K562 (cell line): ENCODE measurements around the gene SPATA17. TPM values are rescaled to one million over a fixed set of nuclear protein-coding genes. Genes with fewer than 3 reads are reported as not detected.

Source experiments
- CEBPG ChIP-seq, 3 experiments: fragments of 200-800 bp in 1 of 3; sonication (Bioruptor generic) in 1 of 3; sonication (generic) in 1 of 3; formaldehyde crosslinking in 1 of 3; IDR thresholded peaks in 2 of 3; conservative IDR thresholded peaks in 1 of 3; 2 replicates each; pipeline versions ENCODE4 v1.6.1 to v1.8.0; 2016 to 2022; ENCODE audit warnings: missing compliant biosample characterization in 2 of 3, missing genetic modification characterization in 2 of 3, mild to moderate bottlenecking in 1 of 3, missing genetic modification reagents in 1 of 3
- KAT2B ChIP-seq: IDR thresholded peaks from one replicate; pipeline ENCODE4 v1.6.1; 2012; ENCODE audit warnings: low read depth, mild to moderate bottlenecking, control low read depth, inconsistent platforms, low read length, moderate library complexity
- PCBP1 ChIP-seq: fragments of 200-400 bp; formaldehyde crosslinking; IDR thresholded peaks from 2 replicates; pipeline ENCODE4 v1.6.1; 2018; ENCODE audit warnings: mild to moderate bottlenecking, low read depth, low read length; ENCODE audit not compliant: poor library complexity, severe bottlenecking
- YBX1 ChIP-seq: fragments of 450-650 bp; IDR thresholded peaks from 2 replicates; pipeline ENCODE4 v1.7.1; 2016; ENCODE audit warnings: mild to moderate bottlenecking
- YY1 ChIP-seq, 3 experiments: IDR thresholded peaks; 2 replicates each; pipeline ENCODE4 v1.6.1; 2011; ENCODE audit warnings: low read length in 2 of 3, mild to moderate bottlenecking in 2 of 3, moderate library complexity in 2 of 3, borderline replicate concordance in 1 of 3, control low read depth in 1 of 3, low read depth in 1 of 3; ENCODE audit not compliant: insufficient read depth in 3 of 3, insufficient replicate concordance in 2 of 3, control insufficient read depth in 1 of 3, insufficient read length in 1 of 3; ENCODE audit errors: extremely low read depth in 1 of 3
- polyA plus RNA-seq, 8 experiments: library from polyadenylated mRNA; depleted of rRNA in 4 of 8; stranded (reverse) in 5 of 8; unstranded in 3 of 8; fragments of >200 nt; fragmentation: Nextera tagmentation in 2 of 8; fragmentation: Illumina TruSeq in 1 of 8; extraction: Ambion mirVana in 2 of 8; extraction: Trizol in 1 of 8; gene quantifications; 2 replicates each; pipeline versions ENCODE4 v1.2.1 to v1.2.3, GENCODE V29; 2011 to 2014; ENCODE audit warnings: inconsistent platforms in 1 of 8, missing spikeins in 1 of 8
- total RNA-seq, 7 experiments: library from RNA; depleted of rRNA in 6 of 7; stranded (reverse); fragments of >200 nt in 6 of 7; fragmentation: Illumina TruSeq in 2 of 7; extraction: Trizol in 2 of 7; gene quantifications; 2 replicates each; pipeline versions ENCODE4 v1.2.1 to v1.2.3, GENCODE V29; 2011 to 2021; ENCODE audit warnings: low replicate concordance in 1 of 7
- TF ChIP-seq, protein P1 (sequence below): fragments of 450-650 bp; IDR thresholded peaks from 2 replicates; pipeline ENCODE4 v1.6.1; 2016; ENCODE audit warnings: low read depth
- TF ChIP-seq, protein P2 (sequence below): sonication (generic); formaldehyde crosslinking; IDR thresholded peaks from 2 replicates; pipeline ENCODE4 v1.8.1; 2023; ENCODE audit warnings: mild to moderate bottlenecking, missing genetic modification reagents
- TF ChIP-seq, protein P3 (sequence below), 2 experiments: fragments of 150-350 bp in 1 of 2; IDR thresholded peaks; 2 replicates each; pipeline ENCODE4 v1.6.1; 2012 to 2016; ENCODE audit warnings: low read depth in 2 of 2, low read length in 2 of 2, mild to moderate bottlenecking in 1 of 2, moderate library complexity in 1 of 2
- TF ChIP-seq, protein P4 (sequence below): sonication (generic); formaldehyde crosslinking; IDR thresholded peaks from 2 replicates; pipeline ENCODE4 v1.8.1; 2023; ENCODE audit warnings: mild to moderate bottlenecking, missing genetic modification reagents, moderate library complexity

SPATA17 gene
- total and polyA plus RNA-seq, 9 of the 15 experiments (the other 6 are each of a cell fraction or from before 2014, with no cell fraction given): 0.04 to 0.11 TPM; not detected in 7

DNA sequence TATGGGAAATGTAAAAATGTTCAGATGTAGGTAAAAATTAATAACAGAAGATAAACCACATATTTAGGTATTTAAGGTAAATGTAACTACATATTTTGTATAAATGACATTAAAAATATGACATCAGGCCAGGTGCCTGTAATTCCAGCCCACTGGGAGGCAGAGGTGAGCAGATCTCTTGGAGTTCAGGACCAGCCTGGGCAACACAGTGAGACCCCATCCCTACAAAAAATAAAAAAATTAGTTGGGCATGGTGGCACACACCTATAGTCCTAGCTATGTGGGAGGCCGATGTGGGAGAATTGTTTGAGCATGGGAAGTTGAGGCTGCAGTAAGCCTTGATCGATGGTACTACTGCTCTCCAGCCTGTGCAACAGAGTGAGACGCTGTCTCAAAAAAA lies 216.5 kb downstream of the SPATA17 start (continued):
- TF ChIP-seq, protein P1, sequence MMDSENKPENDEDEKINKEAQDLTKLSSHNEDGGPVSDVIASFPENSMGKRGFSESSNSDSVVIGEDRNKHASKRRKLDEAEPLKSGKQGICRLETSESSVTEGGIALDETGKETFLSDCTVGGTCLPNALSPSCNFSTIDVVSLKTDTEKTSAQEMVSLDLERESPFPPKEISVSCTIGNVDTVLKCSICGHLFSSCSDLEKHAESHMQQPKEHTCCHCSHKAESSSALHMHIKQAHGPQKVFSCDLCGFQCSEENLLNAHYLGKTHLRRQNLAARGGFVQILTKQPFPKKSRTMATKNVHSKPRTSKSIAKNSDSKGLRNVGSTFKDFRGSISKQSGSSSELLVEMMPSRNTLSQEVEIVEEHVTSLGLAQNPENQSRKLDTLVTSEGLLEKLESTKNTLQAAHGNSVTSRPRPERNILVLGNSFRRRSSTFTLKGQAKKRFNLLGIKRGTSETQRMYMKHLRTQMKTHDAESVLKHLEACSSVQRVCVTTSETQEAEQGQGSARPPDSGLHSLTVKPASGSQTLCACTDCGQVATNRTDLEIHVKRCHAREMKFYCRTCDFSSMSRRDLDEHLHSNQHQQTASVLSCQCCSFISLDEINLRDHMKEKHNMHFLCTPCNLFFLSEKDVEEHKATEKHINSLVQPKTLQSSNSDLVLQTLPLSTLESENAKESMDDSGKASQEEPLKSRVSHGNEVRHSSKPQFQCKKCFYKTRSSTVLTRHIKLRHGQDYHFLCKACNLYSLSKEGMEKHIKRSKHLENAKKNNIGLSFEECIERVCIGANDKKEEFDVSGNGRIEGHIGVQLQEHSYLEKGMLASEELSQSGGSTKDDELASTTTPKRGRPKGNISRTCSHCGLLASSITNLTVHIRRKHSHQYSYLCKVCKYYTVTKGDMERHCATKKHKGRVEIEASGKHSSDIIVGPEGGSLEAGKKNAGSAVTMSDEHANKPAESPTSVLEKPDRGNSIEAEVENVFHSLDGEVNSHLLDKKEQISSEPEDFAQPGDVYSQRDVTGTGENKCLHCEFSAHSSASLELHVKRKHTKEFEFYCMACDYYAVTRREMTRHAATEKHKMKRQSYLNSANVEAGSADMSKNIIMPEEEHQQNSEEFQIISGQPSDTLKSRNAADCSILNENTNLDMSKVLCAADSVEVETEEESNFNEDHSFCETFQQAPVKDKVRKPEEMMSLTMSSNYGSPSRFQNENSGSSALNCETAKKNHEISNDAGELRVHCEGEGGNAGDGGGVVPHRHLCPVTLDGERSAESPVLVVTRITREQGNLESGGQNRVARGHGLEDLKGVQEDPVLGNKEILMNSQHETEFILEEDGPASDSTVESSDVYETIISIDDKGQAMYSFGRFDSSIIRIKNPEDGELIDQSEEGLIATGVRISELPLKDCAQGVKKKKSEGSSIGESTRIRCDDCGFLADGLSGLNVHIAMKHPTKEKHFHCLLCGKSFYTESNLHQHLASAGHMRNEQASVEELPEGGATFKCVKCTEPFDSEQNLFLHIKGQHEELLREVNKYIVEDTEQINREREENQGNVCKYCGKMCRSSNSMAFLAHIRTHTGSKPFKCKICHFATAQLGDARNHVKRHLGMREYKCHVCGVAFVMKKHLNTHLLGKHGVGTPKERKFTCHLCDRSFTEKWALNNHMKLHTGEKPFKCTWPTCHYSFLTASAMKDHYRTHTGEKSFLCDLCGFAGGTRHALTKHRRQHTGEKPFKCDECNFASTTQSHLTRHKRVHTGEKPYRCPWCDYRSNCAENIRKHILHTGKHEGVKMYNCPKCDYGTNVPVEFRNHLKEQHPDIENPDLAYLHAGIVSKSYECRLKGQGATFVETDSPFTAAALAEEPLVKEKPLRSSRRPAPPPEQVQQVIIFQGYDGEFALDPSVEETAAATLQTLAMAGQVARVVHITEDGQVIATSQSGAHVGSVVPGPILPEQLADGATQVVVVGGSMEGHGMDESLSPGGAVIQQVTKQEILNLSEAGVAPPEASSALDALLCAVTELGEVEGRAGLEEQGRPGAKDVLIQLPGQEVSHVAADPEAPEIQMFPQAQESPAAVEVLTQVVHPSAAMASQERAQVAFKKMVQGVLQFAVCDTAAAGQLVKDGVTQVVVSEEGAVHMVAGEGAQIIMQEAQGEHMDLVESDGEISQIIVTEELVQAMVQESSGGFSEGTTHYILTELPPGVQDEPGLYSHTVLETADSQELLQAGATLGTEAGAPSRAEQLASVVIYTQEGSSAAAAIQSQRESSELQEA: no peak
- TF ChIP-seq, protein P2, sequence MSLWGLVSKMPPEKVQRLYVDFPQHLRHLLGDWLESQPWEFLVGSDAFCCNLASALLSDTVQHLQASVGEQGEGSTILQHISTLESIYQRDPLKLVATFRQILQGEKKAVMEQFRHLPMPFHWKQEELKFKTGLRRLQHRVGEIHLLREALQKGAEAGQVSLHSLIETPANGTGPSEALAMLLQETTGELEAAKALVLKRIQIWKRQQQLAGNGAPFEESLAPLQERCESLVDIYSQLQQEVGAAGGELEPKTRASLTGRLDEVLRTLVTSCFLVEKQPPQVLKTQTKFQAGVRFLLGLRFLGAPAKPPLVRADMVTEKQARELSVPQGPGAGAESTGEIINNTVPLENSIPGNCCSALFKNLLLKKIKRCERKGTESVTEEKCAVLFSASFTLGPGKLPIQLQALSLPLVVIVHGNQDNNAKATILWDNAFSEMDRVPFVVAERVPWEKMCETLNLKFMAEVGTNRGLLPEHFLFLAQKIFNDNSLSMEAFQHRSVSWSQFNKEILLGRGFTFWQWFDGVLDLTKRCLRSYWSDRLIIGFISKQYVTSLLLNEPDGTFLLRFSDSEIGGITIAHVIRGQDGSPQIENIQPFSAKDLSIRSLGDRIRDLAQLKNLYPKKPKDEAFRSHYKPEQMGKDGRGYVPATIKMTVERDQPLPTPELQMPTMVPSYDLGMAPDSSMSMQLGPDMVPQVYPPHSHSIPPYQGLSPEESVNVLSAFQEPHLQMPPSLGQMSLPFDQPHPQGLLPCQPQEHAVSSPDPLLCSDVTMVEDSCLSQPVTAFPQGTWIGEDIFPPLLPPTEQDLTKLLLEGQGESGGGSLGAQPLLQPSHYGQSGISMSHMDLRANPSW (CRISPR knock-in tag): no peak
- TF ChIP-seq, protein P3, sequence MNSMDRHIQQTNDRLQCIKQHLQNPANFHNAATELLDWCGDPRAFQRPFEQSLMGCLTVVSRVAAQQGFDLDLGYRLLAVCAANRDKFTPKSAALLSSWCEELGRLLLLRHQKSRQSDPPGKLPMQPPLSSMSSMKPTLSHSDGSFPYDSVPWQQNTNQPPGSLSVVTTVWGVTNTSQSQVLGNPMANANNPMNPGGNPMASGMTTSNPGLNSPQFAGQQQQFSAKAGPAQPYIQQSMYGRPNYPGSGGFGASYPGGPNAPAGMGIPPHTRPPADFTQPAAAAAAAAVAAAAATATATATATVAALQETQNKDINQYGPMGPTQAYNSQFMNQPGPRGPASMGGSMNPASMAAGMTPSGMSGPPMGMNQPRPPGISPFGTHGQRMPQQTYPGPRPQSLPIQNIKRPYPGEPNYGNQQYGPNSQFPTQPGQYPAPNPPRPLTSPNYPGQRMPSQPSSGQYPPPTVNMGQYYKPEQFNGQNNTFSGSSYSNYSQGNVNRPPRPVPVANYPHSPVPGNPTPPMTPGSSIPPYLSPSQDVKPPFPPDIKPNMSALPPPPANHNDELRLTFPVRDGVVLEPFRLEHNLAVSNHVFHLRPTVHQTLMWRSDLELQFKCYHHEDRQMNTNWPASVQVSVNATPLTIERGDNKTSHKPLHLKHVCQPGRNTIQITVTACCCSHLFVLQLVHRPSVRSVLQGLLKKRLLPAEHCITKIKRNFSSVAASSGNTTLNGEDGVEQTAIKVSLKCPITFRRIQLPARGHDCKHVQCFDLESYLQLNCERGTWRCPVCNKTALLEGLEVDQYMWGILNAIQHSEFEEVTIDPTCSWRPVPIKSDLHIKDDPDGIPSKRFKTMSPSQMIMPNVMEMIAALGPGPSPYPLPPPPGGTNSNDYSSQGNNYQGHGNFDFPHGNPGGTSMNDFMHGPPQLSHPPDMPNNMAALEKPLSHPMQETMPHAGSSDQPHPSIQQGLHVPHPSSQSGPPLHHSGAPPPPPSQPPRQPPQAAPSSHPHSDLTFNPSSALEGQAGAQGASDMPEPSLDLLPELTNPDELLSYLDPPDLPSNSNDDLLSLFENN (IDR thresholded peaks at IDR 0.05; ENCODE audit: low read depth in 2 of 2, low read length in 2 of 2): no peak
- TF ChIP-seq KAT2B (no peak), CEBPG (CRISPR knock-in tag; IDR thresholded peaks at IDR 0.05) (no peak), CEBPG (tag; conservative IDR thresholded peaks at IDR 0.05 in 1 of 2, IDR thresholded peaks at IDR 0.05 in 1 of 2) (no peak), YY1 (IDR thresholded peaks at IDR 0.05; ENCODE audit: borderline replicate concordance in 1 of 3, control insufficient read depth in 1 of 3, extremely low read depth in 1 of 3, insufficient read depth in 3 of 3, insufficient read length in 1 of 3, insufficient replicate concordance in 2 of 3, low read depth in 1 of 3, low read length in 2 of 3) (no peak), PCBP1 (no peak), YBX1 (no peak)
- TF ChIP-seq, protein P4, sequence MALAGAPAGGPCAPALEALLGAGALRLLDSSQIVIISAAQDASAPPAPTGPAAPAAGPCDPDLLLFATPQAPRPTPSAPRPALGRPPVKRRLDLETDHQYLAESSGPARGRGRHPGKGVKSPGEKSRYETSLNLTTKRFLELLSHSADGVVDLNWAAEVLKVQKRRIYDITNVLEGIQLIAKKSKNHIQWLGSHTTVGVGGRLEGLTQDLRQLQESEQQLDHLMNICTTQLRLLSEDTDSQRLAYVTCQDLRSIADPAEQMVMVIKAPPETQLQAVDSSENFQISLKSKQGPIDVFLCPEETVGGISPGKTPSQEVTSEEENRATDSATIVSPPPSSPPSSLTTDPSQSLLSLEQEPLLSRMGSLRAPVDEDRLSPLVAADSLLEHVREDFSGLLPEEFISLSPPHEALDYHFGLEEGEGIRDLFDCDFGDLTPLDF: no peak
